Activated naive CD8-positive, alpha-beta T cell treated with anti-CD3 and anti-CD28 coated beads, Interleukin-2, amount 10 ng/mL, durations not matched to agents 7 days and 5 days (primary cell): Measurements from ENCODE around the gene PEA15. TPM values are rescaled to one million over a fixed set of nuclear protein-coding genes. Genes with fewer than 3 reads are reported as not detected.

ENCODE experiments used
- ATAC-seq: fragments of 150-1000 bp; cut with Tn5 transposase; one replicate; pipeline ENCODE4 v1.10.0; 2021; ENCODE audit warnings: low read depth, moderate library complexity
- POLR2A ChIA-PET: fragments of 350-600 bp; sonication (Branson Sonifier 250); formaldehyde crosslinking; loops from one replicate; lab custom pipeline; 2021; ENCODE audit warnings: antibody characterized with exemption; lab: Charles Lee
- DNase-seq: peaks from one replicate; pipeline ENCODE4 v3.0.0; 2021
- H3K27ac Mint-ChIP-seq: one replicate; pipeline ENCODE4 v1.8.0; 2022; ENCODE audit warnings: mild to moderate bottlenecking, mixed read lengths
- H3K27me3 Mint-ChIP-seq: one replicate; pipeline ENCODE4 v1.8.0; 2022; ENCODE audit warnings: mild to moderate bottlenecking, moderate library complexity, mixed read lengths
- H3K36me3 Mint-ChIP-seq: one replicate; pipeline ENCODE4 v1.8.0; 2021; ENCODE audit warnings: mild to moderate bottlenecking, mixed read lengths
- H3K4me1 Mint-ChIP-seq: one replicate; pipeline ENCODE4 v1.8.0; 2021; ENCODE audit warnings: mixed read lengths
- H3K4me3 Mint-ChIP-seq: one replicate; pipeline ENCODE4 v1.8.0; 2022; ENCODE audit warnings: mild to moderate bottlenecking, moderate library complexity, mixed read lengths
- H3K9me3 Mint-ChIP-seq: one replicate; pipeline ENCODE4 v1.8.0; 2021; ENCODE audit warnings: mixed read lengths
- total RNA-seq, 2 experiments: library from RNA; stranded (reverse); gene quantifications; one replicate each; pipeline ENCODE4 v1.2.3, GENCODE V29; 2021

The PEA15 gene
- total RNA-seq, 2 experiments from 2014 or later, result 27.5 to 28.3 TPM

- Mint-ChIP-seq H3K4me1 (no peaks in the 10 kb centered on the region), H3K4me3 (no peak overlapping the region), H3K9me3 (no peaks in the 10 kb centered on the region), H3K36me3 (peaks cover 20% of the 10 kb centered on the region), H3K27me3 (no peaks in the 10 kb centered on the region), H3K27ac (no peak overlapping the region)
- no peak for ATAC-seq
- POLR2A ChIA-PET, result no interaction called here
- DNase-seq, result no peak
These were observed 15.9 kb downstream of the PEA15 start for GRCh38 chr1:160221089-160221488.

- no peak for ATAC-seq
- POLR2A ChIA-PET, result no interaction called here
- no peak for DNase-seq
- no peaks in the 10 kb centered on the region for H3K27me3 Mint-ChIP-seq
- H3K36me3 Mint-ChIP-seq, result peaks cover 14% of the 10 kb centered on the region
- no peaks in the 10 kb centered on the region for H3K4me1 Mint-ChIP-seq
- no peak overlapping the region for H3K4me3 Mint-ChIP-seq
- no peak overlapping the region for H3K27ac Mint-ChIP-seq
- no peaks in the 10 kb centered on the region for H3K9me3 Mint-ChIP-seq
These were observed 17.4 kb downstream of the PEA15 start for GRCh38 chr1:160222546-160222945.

GRCh38 chr1:160224606-160225005, 19.4 kb downstream of the PEA15 start:
- peaks cover 23% of the 10 kb centered on the region for H3K36me3 Mint-ChIP-seq
- ATAC-seq, result no peak

GRCh38 chr1:160225345-160225744, 20.2 kb downstream of the PEA15 start:
- POLR2A ChIA-PET, result interaction anchor here (0.6 kb wide), 1 partner anchor 313 kb away, joined by 3 read pairs; no protein-coding TSS in a partner anchor

More at GRCh38 chr1:160224606-160225005, 19.4 kb downstream of the PEA15 start:
- Mint-ChIP-seq H3K27me3 (no peaks in the 10 kb centered on the region), H3K9me3 (no peaks in the 10 kb centered on the region), H3K27ac (no peak overlapping the region), H3K4me3 (no peak overlapping the region), H3K4me1 (no peaks in the 10 kb centered on the region)
- DNase-seq, result no peak
- POLR2A ChIA-PET, result no interaction called here

GRCh38 chr1:160226623-160227022, 21.4 kb downstream of the PEA15 start:
- Mint-ChIP-seq H3K4me3 (no peak overlapping the region), H3K4me1 (no peaks in the 10 kb centered on the region), H3K9me3 (no peaks in the 10 kb centered on the region), H3K27me3 (no peaks in the 10 kb centered on the region), H3K27ac (no peak overlapping the region), H3K36me3 (peaks cover 32% of the 10 kb centered on the region)
- no peak for ATAC-seq
- POLR2A ChIA-PET, result interaction anchor here (0.6 kb wide), 1 partner anchor 9 kb away, joined by 3 read pairs; no protein-coding TSS in a partner anchor
- DNase-seq, result no peak

More at GRCh38 chr1:160225345-160225744, 20.2 kb downstream of the PEA15 start:
- Mint-ChIP-seq H3K9me3 (no peaks in the 10 kb centered on the region), H3K36me3 (peaks cover 25% of the 10 kb centered on the region), H3K4me1 (no peaks in the 10 kb centered on the region), H3K27me3 (no peaks in the 10 kb centered on the region), H3K27ac (no peak overlapping the region), H3K4me3 (no peak overlapping the region)
- no peak for ATAC-seq
- DNase-seq, result no peak

GRCh38 chr1:160227034-160227433, 21.9 kb downstream of the PEA15 start:
- Mint-ChIP-seq H3K27ac (no peak overlapping the region), H3K9me3 (no peaks in the 10 kb centered on the region), H3K4me1 (no peaks in the 10 kb centered on the region), H3K27me3 (no peaks in the 10 kb centered on the region), H3K4me3 (no peak overlapping the region), H3K36me3 (peaks cover 32% of the 10 kb centered on the region)
- ATAC-seq, result no peak
- no peak for DNase-seq
- POLR2A ChIA-PET, result no interaction called here

- Mint-ChIP-seq H3K27me3 (no peaks in the 10 kb centered on the region), H3K4me3 (no peak overlapping the region)
- POLR2A ChIA-PET, result interaction anchor here (1.1 kb wide), 1 partner anchor 11 kb away, joined by 3 read pairs; no protein-coding TSS in a partner anchor
These were observed 22.4 kb downstream of the PEA15 start for GRCh38 chr1:160227561-160227960.

GRCh38 chr1:160228431-160228830, 23.2 kb downstream of the PEA15 start:
- DNase-seq, result no peak
- Mint-ChIP-seq H3K9me3 (no peaks in the 10 kb centered on the region), H3K27ac (no peak overlapping the region), H3K36me3 (peaks cover 31% of the 10 kb centered on the region), H3K4me1 (no peaks in the 10 kb centered on the region), H3K4me3 (no peak overlapping the region), H3K27me3 (no peaks in the 10 kb centered on the region)
- no peak for ATAC-seq
- POLR2A ChIA-PET, result interaction anchor here (0.9 to 1.1 kb wide), 2 partner anchors 10 to 59 kb away, joined by 3 read pairs; no protein-coding TSS in a partner anchor

More at GRCh38 chr1:160227561-160227960, 22.4 kb downstream of the PEA15 start:
- DNase-seq (no peak), ATAC-seq (no peak)
- peaks cover 30% of the 10 kb centered on the region for H3K36me3 Mint-ChIP-seq
- H3K9me3 Mint-ChIP-seq, result no peaks in the 10 kb centered on the region
- no peak overlapping the region for H3K27ac Mint-ChIP-seq
- H3K4me1 Mint-ChIP-seq, result no peaks in the 10 kb centered on the region

GRCh38 chr1:160232911-160233310, 27.7 kb downstream of the PEA15 start:
- Mint-ChIP-seq H3K4me1 (peaks cover 2% of the 10 kb centered on the region), H3K27ac (no peak overlapping the region), H3K4me3 (no peak overlapping the region), H3K9me3 (no peaks in the 10 kb centered on the region), H3K36me3 (peaks cover 30% of the 10 kb centered on the region), H3K27me3 (no peaks in the 10 kb centered on the region)
- no peak for ATAC-seq
- POLR2A ChIA-PET, result no interaction called here
- no peak for DNase-seq

GRCh38 chr1:160236806-160237205, 31.6 kb downstream of the PEA15 start:
- no peaks in the 10 kb centered on the region for H3K9me3 Mint-ChIP-seq
- POLR2A ChIA-PET, result no interaction called here
- H3K4me1 Mint-ChIP-seq, result peaks cover 5% of the 10 kb centered on the region
- no peak for ATAC-seq
- H3K4me3 Mint-ChIP-seq, result no peak overlapping the region
- no peak for DNase-seq
- peaks cover 26% of the 10 kb centered on the region for H3K36me3 Mint-ChIP-seq
- H3K27ac Mint-ChIP-seq, result no peak overlapping the region
- no peaks in the 10 kb centered on the region for H3K27me3 Mint-ChIP-seq

GRCh38 chr1:160237558-160237957, 32.4 kb downstream of the PEA15 start:
- Mint-ChIP-seq H3K36me3 (peaks cover 26% of the 10 kb centered on the region), H3K9me3 (no peaks in the 10 kb centered on the region), H3K27ac (no peak overlapping the region), H3K27me3 (no peaks in the 10 kb centered on the region), H3K4me3 (no peak overlapping the region), H3K4me1 (peaks cover 5% of the 10 kb centered on the region)
- POLR2A ChIA-PET, result no interaction called here
- no peak for ATAC-seq
- DNase-seq, result no peak

- ATAC-seq, result no peak
- H3K9me3 Mint-ChIP-seq, result no peaks in the 10 kb centered on the region
- DNase-seq, result no peak
- H3K4me3 Mint-ChIP-seq, result no peak overlapping the region
- no peaks in the 10 kb centered on the region for H3K27me3 Mint-ChIP-seq
- peaks cover 25% of the 10 kb centered on the region for H3K36me3 Mint-ChIP-seq
- H3K4me1 Mint-ChIP-seq, result peaks cover 5% of the 10 kb centered on the region
- POLR2A ChIA-PET, result interaction anchor here (1.6 kb wide), 1 partner anchor 11 kb away, joined by 3 read pairs; no protein-coding TSS in a partner anchor
- H3K27ac Mint-ChIP-seq, result no peak overlapping the region
These were observed 33.2 kb downstream of the PEA15 start for GRCh38 chr1:160238408-160238807.

- Mint-ChIP-seq H3K27ac (no peak overlapping the region), H3K27me3 (no peaks in the 10 kb centered on the region), H3K9me3 (no peaks in the 10 kb centered on the region), H3K4me3 (no peak overlapping the region), H3K36me3 (peaks cover 24% of the 10 kb centered on the region), H3K4me1 (peaks cover 3% of the 10 kb centered on the region)
- ATAC-seq, result no peak
- POLR2A ChIA-PET, result interaction anchor here (1.6 kb wide), 1 partner anchor 12 kb away, joined by 3 read pairs; no protein-coding TSS in a partner anchor
- DNase-seq, result no peak
These were observed 34.6 kb downstream of the PEA15 start for GRCh38 chr1:160239582-160240299.

- no peaks in the 10 kb centered on the region for H3K9me3 Mint-ChIP-seq
- no peak overlapping the region for H3K27ac Mint-ChIP-seq
- DNase-seq, result no peak
- H3K36me3 Mint-ChIP-seq, result peaks cover 15% of the 10 kb centered on the region
- POLR2A ChIA-PET, result interaction anchor here (0.6 kb wide), 1 partner anchor 39 kb away, joined by 3 read pairs; the partner anchor contains the start of gene PEA15
- H3K27me3 Mint-ChIP-seq, result no peaks in the 10 kb centered on the region
- ATAC-seq, result no peak
- peaks cover 1% of the 10 kb centered on the region for H3K4me1 Mint-ChIP-seq
- no peak overlapping the region for H3K4me3 Mint-ChIP-seq
These were observed 38.6 kb downstream of the PEA15 start for GRCh38 chr1:160243767-160244166.
